HG03196 (cell line): Measurements from ENCODE around the gene PERCC1.

ENCODE experiments used
- ATAC-seq: cut with Tn5 transposase; IDR thresholded peaks from one replicate; pipeline ENCODE4 v1.9.1; 2021; ENCODE audit not compliant: unreplicated experiment

The PERCC1 gene

GRCh38 chr16:1408171-1408837, 22.6 kb upstream of the PERCC1 start:
- no peak for ATAC-seq

DNA sequence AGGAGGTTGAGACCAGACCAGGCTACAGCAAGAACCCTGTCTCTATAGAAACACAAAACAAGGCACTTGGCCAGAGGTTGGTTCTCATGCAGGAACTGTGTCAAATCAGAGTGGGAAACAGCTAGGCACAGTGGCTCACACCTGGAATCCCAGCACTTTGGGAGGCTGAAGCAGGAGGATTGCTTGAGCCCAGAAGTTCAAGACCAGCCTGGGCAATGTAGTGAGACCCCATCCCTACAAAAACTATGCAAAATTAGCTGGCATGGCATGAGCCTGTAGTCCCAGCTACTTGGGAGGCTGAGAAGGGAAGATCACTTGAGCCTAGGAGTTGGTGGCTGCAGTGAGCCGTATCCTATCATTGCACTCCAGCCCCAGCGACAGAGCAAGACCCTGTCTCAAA, 18.0 kb upstream of the PERCC1 start:
- no peak for ATAC-seq

DNA sequence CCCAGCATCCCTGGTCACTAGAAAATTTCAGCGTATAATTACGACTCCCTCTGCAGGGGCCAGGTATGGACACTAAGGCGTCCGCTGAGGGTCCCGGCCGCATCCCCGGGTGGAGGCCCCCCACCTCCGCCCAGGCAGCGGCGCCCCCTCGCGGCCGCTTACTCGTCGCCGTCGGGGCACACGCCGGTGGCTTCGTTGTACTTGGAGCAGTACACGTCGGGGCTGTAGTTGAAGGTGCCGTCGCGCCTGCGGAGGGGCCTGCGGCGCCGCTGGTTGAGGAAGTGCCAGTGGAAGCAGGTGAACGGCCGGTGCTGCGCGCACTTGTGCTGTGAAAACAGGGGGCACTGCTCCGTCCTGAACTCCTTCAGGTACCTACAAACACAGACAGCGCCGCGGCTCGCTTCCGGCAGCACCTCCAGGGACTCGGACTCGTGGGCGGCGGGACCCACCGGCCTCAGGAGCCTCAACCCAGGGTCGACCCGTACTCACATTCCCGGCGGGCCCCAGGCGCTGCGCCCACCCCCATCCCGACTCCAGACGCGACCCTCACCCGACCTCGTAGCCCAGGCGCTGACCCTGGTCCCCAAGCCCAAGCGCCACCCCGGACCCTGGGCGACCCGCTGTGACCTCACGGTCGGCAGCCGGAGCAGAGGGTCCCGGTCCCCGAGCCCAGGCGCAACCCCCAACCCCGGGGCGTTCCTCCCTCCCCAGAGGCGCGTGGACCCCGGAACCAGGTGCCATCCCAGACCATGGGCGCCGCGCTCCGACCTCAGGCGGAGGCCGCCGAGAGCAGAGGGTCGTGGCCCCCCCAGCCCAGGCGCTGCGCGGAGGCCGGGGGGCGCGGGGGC, 17.0 kb upstream of the PERCC1 start:
- ATAC-seq, result peak; percentile 38

DNA sequence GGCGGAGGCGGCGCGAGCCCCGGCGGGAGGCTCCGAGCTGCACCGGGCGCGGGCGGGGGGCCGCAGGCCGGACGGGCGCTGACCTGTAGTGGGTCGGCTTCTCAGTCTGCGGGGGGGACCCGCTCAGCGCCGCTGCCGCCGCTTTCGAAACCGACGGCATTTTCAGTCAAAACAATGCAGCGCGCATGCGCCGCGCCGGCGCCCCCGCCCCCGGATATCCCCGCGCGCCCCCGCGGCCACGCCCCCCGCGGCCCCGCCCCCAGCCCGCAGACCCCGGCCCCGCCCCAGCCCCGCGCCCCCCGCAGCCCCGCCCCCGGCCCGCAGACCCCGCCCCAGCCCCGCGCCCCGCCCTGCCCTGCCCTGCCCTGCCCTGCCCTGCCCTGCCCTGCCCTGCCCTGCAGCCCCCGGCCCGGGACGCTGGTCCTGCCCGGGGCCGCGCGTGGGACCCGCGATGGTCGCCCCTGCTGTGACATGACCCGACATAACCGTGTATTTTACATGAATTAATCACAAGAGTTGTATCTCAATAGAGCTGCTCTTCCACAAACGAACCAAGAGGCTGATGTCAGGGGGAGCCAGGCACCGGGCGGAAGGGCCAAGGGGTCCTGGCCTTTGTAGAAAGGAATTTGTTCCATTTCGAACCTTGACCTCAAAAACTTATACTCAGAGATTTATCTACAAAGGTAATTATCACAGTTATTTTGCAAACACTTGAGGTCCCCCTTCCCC, 16.2 kb upstream of the PERCC1 start, which contains the start of gene UNKL:
Gene UNKL, minus strand, starts transcription at position 173 of the 729 bp plus-strand sequence. Its CDS starts 13 bp downstream, at position 160.
- ATAC-seq, result peak; percentile 40

- ATAC-seq, result no peak
Observed at GRCh38 chr16:1416521-1416941, 14.3 kb upstream of the PERCC1 start.

DNA sequence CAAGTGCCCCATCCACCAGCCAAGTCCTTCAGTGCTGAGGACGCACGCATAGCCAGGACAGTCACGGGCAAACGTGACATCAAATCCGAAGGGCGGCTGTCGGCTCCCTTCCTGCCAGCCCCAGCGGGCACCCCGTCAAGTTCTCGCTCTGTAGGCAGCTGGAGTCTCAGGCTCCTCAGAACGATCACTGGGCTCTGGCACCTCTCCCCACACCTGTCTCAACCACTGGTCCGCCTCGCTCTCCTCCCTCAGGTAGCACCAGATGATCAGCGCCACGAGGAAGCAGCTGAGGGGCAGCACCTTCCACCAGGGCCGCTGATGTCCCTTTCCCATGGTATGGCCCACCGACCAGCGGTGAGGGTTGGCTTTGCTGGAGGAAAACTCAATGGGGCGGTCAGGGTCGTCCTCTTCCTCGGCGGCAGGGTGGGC, 10.8 kb upstream of the PERCC1 start:
- ATAC-seq, result peak; percentile 15

DNA sequence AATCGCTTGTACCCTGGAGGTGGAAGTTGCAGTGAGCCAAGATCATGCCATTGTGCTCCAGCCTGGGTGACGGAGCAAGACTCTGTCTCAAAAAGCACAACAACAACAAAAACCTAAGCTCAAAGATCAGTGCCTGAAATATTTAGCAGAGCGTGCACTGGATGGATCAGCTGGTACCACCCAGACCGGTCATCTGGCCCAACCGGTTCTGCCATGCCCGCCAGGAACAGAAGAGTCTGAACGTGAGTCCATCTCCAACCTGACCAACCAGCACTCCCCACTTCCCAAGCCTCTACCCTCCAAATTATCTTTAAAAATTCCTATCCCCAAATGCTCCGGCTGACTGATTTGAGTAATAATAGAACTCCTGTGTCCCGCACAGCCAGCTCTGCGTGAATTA, 8.8 kb upstream of the PERCC1 start:
- ATAC-seq, result no peak

DNA sequence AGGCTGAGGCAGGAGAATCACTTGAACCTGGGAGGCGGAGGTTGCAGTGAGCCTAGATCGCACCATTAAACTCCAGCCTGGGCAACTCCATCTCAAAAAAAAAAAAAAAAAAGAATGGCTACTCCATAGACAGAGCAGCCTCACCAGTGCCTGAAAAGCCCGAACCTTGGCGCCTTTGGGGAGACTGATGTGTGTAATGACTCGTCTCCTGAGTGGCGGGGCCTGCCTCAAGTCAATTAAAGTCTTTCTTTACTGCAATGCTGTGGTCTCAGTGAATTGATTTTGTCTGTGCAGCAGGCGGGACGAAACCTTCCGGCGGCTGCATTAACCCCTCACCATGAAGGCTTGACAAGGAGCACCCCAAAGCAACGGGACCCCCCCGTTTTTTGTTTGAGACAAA, 6.8 kb upstream of the PERCC1 start:
- no peak for ATAC-seq

DNA sequence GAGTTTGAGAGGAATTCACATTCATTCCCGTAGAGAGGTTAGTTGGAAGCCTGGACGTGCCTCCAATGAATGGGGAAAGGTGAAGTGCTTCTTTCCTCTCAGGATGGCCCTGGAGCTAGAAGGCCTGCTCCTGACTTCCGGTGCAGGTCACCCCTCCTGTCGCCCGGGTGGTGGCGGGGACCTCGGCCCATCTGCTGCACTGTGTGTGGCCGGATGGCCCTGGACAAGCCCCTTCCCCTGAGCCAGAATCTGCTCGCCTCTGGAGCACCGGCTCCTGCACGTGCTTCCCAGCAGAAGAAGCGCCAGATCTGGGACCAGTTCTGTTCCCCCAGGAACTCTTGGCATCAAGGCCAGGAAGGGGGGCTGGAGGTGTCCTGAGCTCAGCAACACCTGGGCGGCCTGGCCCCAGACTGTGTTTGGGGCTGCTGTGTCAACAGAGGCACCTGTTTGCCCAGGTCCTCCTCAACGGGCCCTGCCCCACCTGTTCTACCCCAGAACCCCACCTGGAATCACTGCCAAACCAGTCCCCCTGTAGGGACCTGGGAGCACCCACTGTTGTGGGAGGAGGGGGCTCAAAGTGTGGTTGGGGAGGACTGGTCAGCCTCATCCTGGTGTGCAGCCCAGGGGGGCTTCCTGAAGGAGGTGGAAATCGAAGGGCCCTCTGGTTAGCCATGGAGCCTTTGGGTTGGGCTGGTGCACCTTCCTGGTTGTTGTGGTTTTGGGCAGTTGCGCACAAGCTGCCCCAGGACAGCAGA, 5.1 kb upstream of the PERCC1 start:
- no peak for ATAC-seq

GRCh38 chr16:1426734-1427471, 4.0 kb upstream of the PERCC1 start:
- ATAC-seq, result no peak

DNA sequence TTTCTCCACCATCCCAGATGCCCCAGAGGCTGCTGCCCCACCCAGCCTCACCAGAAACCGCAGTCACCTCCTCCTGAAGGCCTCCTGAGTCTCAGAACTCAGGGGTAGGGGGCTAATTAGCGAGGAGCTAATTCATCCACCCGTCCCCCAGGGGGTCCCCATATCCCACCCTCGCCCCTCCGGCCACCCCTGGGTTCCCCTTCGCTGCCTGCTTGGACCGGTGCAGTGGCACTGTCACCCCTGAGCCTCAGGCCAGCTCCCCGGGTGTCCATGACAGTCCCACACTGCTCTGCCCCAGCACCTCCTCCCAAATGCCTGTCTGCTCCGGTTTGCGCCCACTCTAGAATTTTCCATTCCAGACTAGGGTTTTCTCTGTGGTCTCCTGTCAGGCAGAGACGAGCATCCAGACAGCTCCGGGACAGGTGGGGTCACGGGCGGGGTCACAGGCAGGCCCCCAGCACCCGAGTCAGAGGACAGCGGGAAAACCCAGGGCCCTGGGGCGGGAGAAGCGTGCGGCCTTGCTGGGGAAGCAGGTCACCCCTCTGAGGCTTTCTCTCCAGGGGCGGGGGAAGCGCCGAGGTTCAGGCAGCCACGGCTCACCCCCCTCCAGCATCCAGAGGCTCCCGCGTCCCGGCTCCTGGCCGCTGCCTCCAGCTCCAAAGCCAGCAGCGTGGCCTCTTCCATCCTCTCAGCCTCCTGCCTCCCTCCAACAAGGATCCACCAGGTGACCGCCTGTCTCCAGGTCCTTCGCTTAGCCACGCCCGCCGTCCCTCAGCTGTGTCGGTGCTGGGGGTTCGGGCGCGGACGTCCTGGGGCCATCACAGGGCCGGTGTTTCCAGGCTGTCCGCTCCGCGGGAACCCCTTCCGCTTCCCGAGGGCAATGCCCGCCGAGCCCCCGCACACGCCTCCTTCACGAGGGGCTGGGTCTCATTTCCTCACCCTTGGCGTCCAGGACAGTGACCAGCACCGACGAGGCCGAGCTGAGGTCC, 3.1 kb upstream of the PERCC1 start:
- ATAC-seq, result no peak

GRCh38 chr16:1428511-1428910, 2.4 kb upstream of the PERCC1 start:
- ATAC-seq, result no peak

DNA sequence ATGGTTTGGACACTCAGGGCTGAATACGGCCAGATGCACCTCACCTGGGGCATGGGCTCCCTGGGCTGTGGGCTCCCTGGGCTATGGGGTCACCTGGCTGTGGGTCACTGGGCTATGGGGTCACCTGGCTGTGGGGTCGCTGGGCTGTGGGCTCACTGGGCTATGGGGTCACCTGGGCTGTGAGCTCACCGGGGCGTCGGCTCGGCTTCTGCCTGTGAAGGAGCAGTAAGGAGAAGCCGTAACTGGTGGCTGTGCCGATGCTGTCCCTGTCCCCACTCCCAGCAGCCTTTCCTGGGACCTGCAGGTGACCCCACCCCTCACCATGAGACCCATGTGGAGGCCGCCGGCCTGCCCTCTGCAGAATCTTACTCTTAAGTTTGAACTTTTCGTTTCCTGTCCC, 1.9 kb upstream of the PERCC1 start:
- ATAC-seq, result no peak

DNA sequence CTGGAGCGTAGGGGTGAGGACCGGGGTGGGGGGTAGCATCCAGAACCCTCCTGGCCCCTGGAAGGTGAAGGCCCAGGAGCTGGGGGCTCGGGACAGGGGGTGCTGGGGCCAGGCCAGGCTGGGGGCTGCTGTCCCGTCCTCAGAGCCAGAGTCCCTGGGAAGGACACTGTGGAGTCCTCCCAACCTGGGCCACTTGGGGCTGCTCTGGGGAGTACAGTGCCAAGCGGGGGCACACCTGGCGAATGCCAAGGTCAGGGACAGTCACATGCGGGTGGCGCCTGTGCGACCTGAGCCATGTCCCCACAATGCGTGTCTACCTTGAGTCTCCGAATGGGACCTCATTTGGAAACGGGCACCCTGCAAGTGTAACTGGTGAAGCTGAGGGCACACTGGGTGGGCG, 1.2 kb upstream of the PERCC1 start:
- ATAC-seq, result no peak

- ATAC-seq, result no peak
Observed at GRCh38 chr16:1430214-1430758, 592 bp upstream of the PERCC1 start.

- ATAC-seq, result no peak
Observed at GRCh38 chr16:1431497-1432270, 806 bp downstream of the PERCC1 start.

DNA sequence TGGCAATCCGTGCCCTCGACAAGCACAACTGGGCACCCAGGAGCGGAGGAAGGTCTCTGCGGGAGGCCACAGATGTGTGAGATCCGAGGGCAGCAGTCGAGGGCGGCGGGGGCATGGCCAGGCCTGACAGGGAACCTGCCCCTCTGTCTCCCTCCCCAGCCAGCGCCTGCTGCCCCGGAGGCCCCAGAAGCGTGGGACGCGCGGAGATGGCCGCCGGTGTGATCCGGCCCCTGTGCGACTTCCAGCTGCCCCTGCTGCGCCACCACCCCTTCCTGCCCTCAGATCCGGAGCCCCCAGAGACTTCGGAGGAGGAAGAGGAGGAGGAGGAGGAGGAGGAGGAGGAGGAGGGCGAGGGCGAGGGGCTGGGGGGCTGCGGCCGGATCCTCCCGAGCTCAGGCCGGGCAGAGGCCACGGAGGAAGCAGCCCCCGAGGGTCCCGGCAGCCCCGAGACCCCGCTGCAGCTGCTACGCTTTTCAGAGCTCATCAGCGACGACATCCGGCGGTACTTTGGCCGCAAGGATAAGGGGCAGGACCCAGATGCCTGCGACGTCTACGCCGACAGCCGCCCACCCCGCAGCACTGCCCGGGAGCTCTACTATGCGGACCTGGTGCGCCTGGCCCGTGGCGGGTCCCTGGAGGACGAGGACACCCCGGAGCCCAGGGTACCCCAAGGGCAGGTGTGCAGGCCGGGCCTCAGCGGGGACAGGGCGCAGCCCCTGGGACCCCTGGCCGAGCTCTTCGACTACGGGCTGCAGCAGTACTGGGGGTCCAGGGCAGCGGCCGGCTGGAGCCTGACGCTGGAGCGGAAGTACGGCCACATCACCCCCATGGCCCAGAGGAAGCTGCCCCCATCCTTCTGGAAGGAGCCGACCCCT, 1.7 kb downstream of the PERCC1 start:
- ATAC-seq, result no peak
